Breast epithelium (tissue), 3 donors: ENCODE results near the gene METTL9.

ENCODE experiments used
- CTCF ChIP-seq, 3 donors: fragments of 450-650 bp; IDR thresholded peaks; one replicate each; pipeline ENCODE4 v1.5.1; 2016 to 2017; ENCODE audit warnings: antibody characterized with exemption in 3 of 3, mild to moderate bottlenecking in 3 of 3, moderate library complexity in 3 of 3
- POLR2A ChIP-seq: fragments of 450-650 bp; IDR thresholded peaks from one replicate; pipeline ENCODE4 v1.6.1; 2016; ENCODE audit warnings: antibody characterized with exemption, mild to moderate bottlenecking, moderate library complexity
- POLR2AphosphoS5 ChIP-seq, 3 donors: sonication (generic); formaldehyde crosslinking; IDR thresholded peaks; one replicate each; pipeline ENCODE4 v1.6.1; 2017; ENCODE audit warnings: antibody characterized with exemption in 3 of 3

GRCh38 chr16:21614896-21615295 lies 15.5 kb downstream of the METTL9 start:
- TF ChIP-seq CTCF (IDR thresholded peaks at IDR 0.05): no peak
- TF ChIP-seq POLR2AphosphoS5 (IDR thresholded peaks at IDR 0.05): no peak
- TF ChIP-seq POLR2A: no peak
